ENCODE data around the gene CMBL. TPM values are rescaled to one million over a fixed set of nuclear protein-coding genes. Genes with fewer than 3 reads are reported as not detected.

The CMBL gene
- polyA plus RNA-seq, 1 donor from 2014 or later, result not detected

Other genes with a start within 250 kb of the CMBL start
- 8.2 TPM for gene ATPSCKMT, start 58.0 kb downstream of the CMBL start, polyA plus RNA-seq
- gene CCT5, start 57.6 kb downstream of the CMBL start, polyA plus RNA-seq, result 180 TPM
- gene MARCHF6, start 45.8 kb upstream of the CMBL start, polyA plus RNA-seq, result 39.3 TPM
- gene ROPN1L, start 134.0 kb upstream of the CMBL start, polyA plus RNA-seq, result 0.48 TPM

Data from IgD-negative memory B cell (primary cell).